ENCODE measurements around the gene RDX. TPM values are rescaled to one million over a fixed set of nuclear protein-coding genes. Genes with fewer than 3 reads are reported as not detected.

The RDX gene
- polyA plus RNA-seq, 2 of the 4 experiments (the other 2 are of a cell fraction) = 158 to 183 TPM

DNA sequence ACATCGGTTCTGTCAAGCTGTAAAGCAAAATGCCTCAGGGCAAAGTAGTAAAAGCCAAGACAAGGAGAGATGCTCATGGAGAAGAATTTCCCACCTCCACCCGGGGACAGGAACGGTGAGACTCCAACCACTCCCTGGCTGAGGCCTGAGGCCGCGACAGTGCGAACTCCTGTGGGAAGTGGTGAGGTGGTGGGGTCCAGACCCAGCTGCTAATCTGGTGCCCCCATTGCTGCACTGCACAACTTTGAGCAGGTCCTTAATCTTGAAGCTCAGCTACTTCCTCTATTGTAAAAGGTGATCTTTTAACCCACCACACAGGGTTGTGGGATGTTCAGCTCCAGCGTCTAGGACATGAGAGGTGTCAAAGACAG lies 119.3 kb downstream of the RDX start:
- FAIRE-seq (no peak), DNase-seq (ENCODE audit: low read depth in 1 of 2, low spot score in 1 of 2) (no peak), ATAC-seq (no peak)
- WGBS (ENCODE audit: missing lambda C conversion rate) = 79% methylated on average over 7 of the region's 7 CpGs
- ChIA-PET POLR2A (no interaction called here), CTCF (interaction anchor here (1.0 to 4.7 kb wide), 5 partner anchors 15 to 230 kb away, joined by 3 to 27 read pairs (median 4); no protein-coding TSS in a partner anchor)
- Histone ChIP-seq H3K4me1 (peaks cover 36% of the 10 kb centered on the region), H3K9me3 (no peaks in the 10 kb centered on the region), H3K4me2 (no peak overlapping the region), H3K4me3 (no peak overlapping the region), H3K27ac (peak overlapping the region; percentile 69 to 70; a peak in 5 of 6 replicates)
- TF ChIP-seq GATA3 (IDR thresholded peaks at IDR 0.05; ENCODE audit: borderline replicate concordance) = no peak
- no peak for TF ChIP-seq CHD2 (IDR thresholded peaks at IDR 0.05; ENCODE audit: low read length, partially characterized antibody)
- TF ChIP-seq BCL3 (IDR thresholded peaks at IDR 0.05) = no peak
- no peak for TF ChIP-seq TFCP2L1 (CRISPR knock-in tag; IDR thresholded peaks at IDR 0.05)
- TF ChIP-seq MAX (IDR thresholded peaks at IDR 0.05) = no peak
- no peak for TF ChIP-seq NFE2L2 (conservative IDR thresholded peaks at IDR 0.05; ENCODE audit: low read length)
- TF ChIP-seq, protein P1, sequence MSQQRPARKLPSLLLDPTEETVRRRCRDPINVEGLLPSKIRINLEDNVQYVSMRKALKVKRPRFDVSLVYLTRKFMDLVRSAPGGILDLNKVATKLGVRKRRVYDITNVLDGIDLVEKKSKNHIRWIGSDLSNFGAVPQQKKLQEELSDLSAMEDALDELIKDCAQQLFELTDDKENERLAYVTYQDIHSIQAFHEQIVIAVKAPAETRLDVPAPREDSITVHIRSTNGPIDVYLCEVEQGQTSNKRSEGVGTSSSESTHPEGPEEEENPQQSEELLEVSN (IDR thresholded peaks at IDR 0.05; ENCODE audit: borderline replicate concordance, low read depth) = no peak
- no peak for TF ChIP-seq HEYL (CRISPR knock-in tag; IDR thresholded peaks at IDR 0.05)
- TF ChIP-seq HDAC2 (IDR thresholded peaks at IDR 0.05) = no peak
- TF ChIP-seq MAZ (IDR thresholded peaks at IDR 0.05; ENCODE audit: borderline replicate concordance, low read depth, low read length) = no peak
- no peak for TF ChIP-seq NPAS2 (CRISPR knock-in tag; IDR thresholded peaks at IDR 0.05; ENCODE audit: borderline replicate concordance)
- TF ChIP-seq FOXS1 (CRISPR knock-in tag; IDR thresholded peaks at IDR 0.05) = no peak
- TF ChIP-seq ZFP36 (IDR thresholded peaks at IDR 0.05; ENCODE audit: borderline replicate concordance, partially characterized antibody) = no peak
- no peak for TF ChIP-seq TP53 (CRISPR knock-in tag; IDR thresholded peaks at IDR 0.05)
- TF ChIP-seq POLR2A (IDR thresholded peaks at IDR 0.05; ENCODE audit: low read length) = no peak
- TF ChIP-seq HOXA7 (CRISPR knock-in tag; IDR thresholded peaks at IDR 0.05) = no peak
- TF ChIP-seq SREBF2 (IDR thresholded peaks at IDR 0.05) = no peak

GRCh38 chr11:110176366-110177085 lies 119.9 kb downstream of the RDX start:
- POLR2A ChIA-PET = interaction anchor here (0.6 kb wide), 1 partner anchor 84 kb away, joined by 5 read pairs; no protein-coding TSS in a partner anchor
- peaks cover 36% of the 10 kb centered on the region for H3K4me1 ChIP-seq
- H3K4me2 ChIP-seq = no peak overlapping the region
- no peak for FAIRE-seq
- no peak overlapping the region for H3K4me3 ChIP-seq
- no peaks in the 10 kb centered on the region for H3K9me3 ChIP-seq
- peak overlapping the region; percentile 69 to 70; a peak in 5 of 6 replicates for H3K27ac ChIP-seq
- no peak for DNase-seq (ENCODE audit: low read depth in 1 of 2, low spot score in 1 of 2)
- 77% methylated on average over 6 of the region's 12 CpGs for WGBS (ENCODE audit: missing lambda C conversion rate)
- peak; percentile 7 to 22; a peak in 1 of 6 replicates for ATAC-seq
- CTCF ChIA-PET = interaction anchor here (1.0 to 4.7 kb wide), 3 partner anchors 15 to 24 kb away, joined by 3 to 27 read pairs (median 3); no protein-coding TSS in a partner anchor
- TF ChIP-seq RFX5 (IDR thresholded peaks at IDR 0.05) (no peak), CTCF (IDR thresholded peaks at IDR 0.05) (no peak), FOSB (CRISPR knock-in tag; IDR thresholded peaks at IDR 0.05) (no peak), KDM5A (IDR thresholded peaks at IDR 0.05) (no peak), MAZ (IDR thresholded peaks at IDR 0.05; ENCODE audit: borderline replicate concordance, low read depth, low read length) (no peak), ZSCAN20 (CRISPR knock-in tag; IDR thresholded peaks at IDR 0.05) (no peak), ZFP36 (IDR thresholded peaks at IDR 0.05; ENCODE audit: borderline replicate concordance, partially characterized antibody) (no peak), SMC3 (IDR thresholded peaks at IDR 0.05) (no peak), FOXS1 (CRISPR knock-in tag; IDR thresholded peaks at IDR 0.05) (no peak), RCOR1 (IDR thresholded peaks at IDR 0.05; ENCODE audit: low read depth, low read length) (no peak), TFCP2L1 (CRISPR knock-in tag; IDR thresholded peaks at IDR 0.05) (no peak), JUN (IDR thresholded peaks at IDR 0.05) (no peak), ATOH8 (CRISPR knock-in tag; IDR thresholded peaks at IDR 0.05; ENCODE audit: low read depth) (no peak), CHD4 (IDR thresholded peaks at IDR 0.05; ENCODE audit: borderline replicate concordance) (no peak), PHF8 (IDR thresholded peaks at IDR 0.05; ENCODE audit: borderline replicate concordance, low read depth) (no peak), MAX (IDR thresholded peaks at IDR 0.05) (no peak)
- TF ChIP-seq, protein P2, sequence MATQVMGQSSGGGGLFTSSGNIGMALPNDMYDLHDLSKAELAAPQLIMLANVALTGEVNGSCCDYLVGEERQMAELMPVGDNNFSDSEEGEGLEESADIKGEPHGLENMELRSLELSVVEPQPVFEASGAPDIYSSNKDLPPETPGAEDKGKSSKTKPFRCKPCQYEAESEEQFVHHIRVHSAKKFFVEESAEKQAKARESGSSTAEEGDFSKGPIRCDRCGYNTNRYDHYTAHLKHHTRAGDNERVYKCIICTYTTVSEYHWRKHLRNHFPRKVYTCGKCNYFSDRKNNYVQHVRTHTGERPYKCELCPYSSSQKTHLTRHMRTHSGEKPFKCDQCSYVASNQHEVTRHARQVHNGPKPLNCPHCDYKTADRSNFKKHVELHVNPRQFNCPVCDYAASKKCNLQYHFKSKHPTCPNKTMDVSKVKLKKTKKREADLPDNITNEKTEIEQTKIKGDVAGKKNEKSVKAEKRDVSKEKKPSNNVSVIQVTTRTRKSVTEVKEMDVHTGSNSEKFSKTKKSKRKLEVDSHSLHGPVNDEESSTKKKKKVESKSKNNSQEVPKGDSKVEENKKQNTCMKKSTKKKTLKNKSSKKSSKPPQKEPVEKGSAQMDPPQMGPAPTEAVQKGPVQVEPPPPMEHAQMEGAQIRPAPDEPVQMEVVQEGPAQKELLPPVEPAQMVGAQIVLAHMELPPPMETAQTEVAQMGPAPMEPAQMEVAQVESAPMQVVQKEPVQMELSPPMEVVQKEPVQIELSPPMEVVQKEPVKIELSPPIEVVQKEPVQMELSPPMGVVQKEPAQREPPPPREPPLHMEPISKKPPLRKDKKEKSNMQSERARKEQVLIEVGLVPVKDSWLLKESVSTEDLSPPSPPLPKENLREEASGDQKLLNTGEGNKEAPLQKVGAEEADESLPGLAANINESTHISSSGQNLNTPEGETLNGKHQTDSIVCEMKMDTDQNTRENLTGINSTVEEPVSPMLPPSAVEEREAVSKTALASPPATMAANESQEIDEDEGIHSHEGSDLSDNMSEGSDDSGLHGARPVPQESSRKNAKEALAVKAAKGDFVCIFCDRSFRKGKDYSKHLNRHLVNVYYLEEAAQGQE (IDR thresholded peaks at IDR 0.05) = no peak

Data from A549 (cell line).